Progenitor cell of endocrine pancreas (in vitro differentiated cells): ENCODE results near the gene ANKLE1. TPM values are rescaled to one million over a fixed set of nuclear protein-coding genes. Genes with fewer than 3 reads are reported as not detected.

ENCODE experiments used
- DNase-seq: peaks from one replicate; pipeline ENCODE4 v3.0.0; 2021; ENCODE audit warnings: low spot score; ENCODE audit not compliant: unreplicated experiment
- H3K27ac Mint-ChIP-seq: 2 replicates; pipeline ENCODE4 v1.8.0; 2021; ENCODE audit warnings: mild to moderate bottlenecking, moderate library complexity, mixed read lengths
- H3K27me3 Mint-ChIP-seq: 2 replicates; pipeline ENCODE4 v1.8.0; 2021; ENCODE audit warnings: mixed read lengths
- H3K36me3 Mint-ChIP-seq: 2 replicates; pipeline ENCODE4 v1.8.0; 2022; ENCODE audit warnings: mixed read lengths; ENCODE audit not compliant: insufficient read depth
- H3K4me1 Mint-ChIP-seq: 2 replicates; pipeline ENCODE4 v1.8.0; 2021; ENCODE audit warnings: low read depth, mixed read lengths
- H3K4me3 Mint-ChIP-seq: 2 replicates; pipeline ENCODE4 v1.8.0; 2021; ENCODE audit warnings: low read depth, mild to moderate bottlenecking, moderate library complexity, mixed read lengths
- H3K9me3 Mint-ChIP-seq: 2 replicates; pipeline ENCODE4 v1.8.0; 2021; ENCODE audit warnings: low read depth, mixed read lengths
- total RNA-seq: library from RNA; stranded (reverse); gene quantifications from 2 replicates; pipeline ENCODE4 v1.2.1, GENCODE V29; 2021
- TF ChIP-seq, protein P1 (sequence below): fragments of 200-600 bp; sonication (generic); IDR thresholded peaks from one replicate; pipeline ENCODE4 v1.5.0; 2021; ENCODE audit warnings: antibody characterized with exemption, mild to moderate bottlenecking; ENCODE audit not compliant: unreplicated experiment

Gene ANKLE1
- total RNA-seq, 1 donor from 2014 or later = 6.4 TPM

DNA sequence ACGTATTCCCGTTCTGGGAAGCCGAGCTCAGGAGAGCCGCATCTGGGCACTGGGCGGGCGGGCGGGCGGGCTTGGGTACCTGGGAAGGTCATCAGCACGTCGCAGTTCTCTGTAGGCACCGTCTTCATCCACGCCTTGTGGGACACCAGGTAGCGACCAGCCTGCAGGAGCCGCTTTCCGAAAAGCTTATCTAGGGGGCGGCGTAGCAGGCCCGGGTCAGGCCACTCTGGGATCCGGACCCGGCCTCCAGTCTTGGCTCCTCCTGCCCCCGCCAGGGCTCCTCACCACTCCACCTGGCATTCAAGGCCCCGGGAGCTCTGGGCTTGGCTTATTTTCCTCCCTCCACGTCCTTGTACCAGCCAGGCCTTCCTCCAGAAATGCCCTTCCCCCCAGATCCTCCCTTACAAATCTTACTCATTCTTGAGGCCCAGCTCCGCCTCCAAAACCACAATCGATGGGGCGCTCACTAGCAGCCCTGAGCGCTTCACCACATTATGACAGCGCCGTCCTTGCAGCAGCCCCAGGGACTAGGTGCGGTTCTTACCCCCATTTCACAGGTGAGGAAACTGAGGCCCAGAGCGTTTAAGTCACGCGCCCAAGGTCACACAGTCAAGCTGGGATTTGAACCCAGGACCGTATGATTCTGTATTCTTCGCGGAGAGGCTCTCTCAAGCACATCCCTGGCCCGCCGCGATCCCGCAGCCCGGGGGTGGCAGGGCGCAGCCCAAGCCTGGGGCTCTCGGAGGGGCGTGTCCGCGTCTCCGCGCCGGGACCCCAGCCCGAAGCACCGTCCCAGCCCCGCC lies 52.1 kb downstream of the ANKLE1 start:
- peaks cover 9% of the 10 kb centered on the region for H3K4me1 Mint-ChIP-seq
- TF ChIP-seq, protein P1, sequence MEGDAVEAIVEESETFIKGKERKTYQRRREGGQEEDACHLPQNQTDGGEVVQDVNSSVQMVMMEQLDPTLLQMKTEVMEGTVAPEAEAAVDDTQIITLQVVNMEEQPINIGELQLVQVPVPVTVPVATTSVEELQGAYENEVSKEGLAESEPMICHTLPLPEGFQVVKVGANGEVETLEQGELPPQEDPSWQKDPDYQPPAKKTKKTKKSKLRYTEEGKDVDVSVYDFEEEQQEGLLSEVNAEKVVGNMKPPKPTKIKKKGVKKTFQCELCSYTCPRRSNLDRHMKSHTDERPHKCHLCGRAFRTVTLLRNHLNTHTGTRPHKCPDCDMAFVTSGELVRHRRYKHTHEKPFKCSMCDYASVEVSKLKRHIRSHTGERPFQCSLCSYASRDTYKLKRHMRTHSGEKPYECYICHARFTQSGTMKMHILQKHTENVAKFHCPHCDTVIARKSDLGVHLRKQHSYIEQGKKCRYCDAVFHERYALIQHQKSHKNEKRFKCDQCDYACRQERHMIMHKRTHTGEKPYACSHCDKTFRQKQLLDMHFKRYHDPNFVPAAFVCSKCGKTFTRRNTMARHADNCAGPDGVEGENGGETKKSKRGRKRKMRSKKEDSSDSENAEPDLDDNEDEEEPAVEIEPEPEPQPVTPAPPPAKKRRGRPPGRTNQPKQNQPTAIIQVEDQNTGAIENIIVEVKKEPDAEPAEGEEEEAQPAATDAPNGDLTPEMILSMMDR = no peak
- no peak overlapping the region for H3K27ac Mint-ChIP-seq
- peak overlapping the region; percentile 79 for H3K4me3 Mint-ChIP-seq
- no peaks in the 10 kb centered on the region for H3K9me3 Mint-ChIP-seq
- DNase-seq = no peak
- peaks cover 16% of the 10 kb centered on the region for H3K36me3 Mint-ChIP-seq
- H3K27me3 Mint-ChIP-seq = peaks cover 12% of the 10 kb centered on the region

DNA sequence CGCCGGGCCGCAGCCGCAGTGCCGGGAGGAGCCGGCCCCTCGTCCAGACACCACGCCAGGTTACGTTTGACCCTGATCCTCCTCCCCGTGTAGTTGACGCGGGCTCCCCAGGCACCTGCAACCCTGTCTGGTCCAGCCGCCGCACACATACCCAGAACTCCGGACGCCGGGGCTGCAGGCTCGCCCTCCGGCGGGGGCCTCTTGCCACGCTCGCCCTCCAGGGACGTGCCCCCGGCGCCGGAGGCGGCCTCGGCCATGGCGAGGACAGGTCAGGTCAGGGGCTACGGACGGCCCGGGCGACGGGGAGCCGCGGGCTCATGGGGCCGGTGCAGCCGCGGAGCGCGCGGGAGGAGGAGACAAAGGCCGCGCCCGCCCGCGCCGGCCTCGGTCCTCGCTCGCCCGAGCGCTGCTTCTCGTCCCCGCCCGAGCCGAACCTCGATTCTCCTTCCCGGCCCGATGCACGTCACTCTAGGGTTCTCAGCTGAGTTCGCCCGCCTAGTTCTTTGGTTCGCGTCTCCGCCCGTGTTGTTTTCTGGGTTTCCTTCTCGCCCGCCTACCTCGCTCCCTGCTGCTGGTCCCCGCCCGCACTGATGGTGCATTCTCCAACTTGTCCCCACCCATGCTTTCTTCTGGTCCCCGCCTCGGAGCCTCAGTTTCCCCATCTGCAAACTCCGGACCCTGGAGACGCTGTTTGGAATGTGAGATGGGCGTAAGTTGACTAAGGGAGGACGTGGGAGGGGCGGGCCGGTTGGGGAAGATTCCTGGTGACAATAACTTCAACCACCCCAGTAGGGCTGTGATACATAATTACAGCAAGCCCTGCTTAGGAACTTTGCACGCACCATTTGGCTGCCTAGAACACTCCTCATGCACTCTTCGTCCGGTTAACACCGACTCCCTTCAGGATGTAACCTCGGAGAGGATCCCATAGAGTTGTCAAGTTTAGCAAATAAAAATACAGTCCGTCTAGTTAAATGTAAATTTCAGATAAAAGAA lies 53.0 kb downstream of the ANKLE1 start, which contains the start of gene ANO8:
Gene ANO8 (minus strand): TSS at position 442 of the 996 bp plus-strand sequence. CDS start 185 bp downstream, at position 257.
- H3K27me3 Mint-ChIP-seq = peaks cover 10% of the 10 kb centered on the region
- H3K4me3 Mint-ChIP-seq = peak within 1 kb of the TSS; percentile 79
- TF ChIP-seq, protein P1 = no peak
- H3K9me3 Mint-ChIP-seq = no peaks in the 10 kb centered on the region
- H3K27ac Mint-ChIP-seq = peak within 1 kb of the TSS; percentile 93
- peak; percentile 81 for DNase-seq
- peaks cover 9% of the 10 kb centered on the region for H3K4me1 Mint-ChIP-seq
- H3K36me3 Mint-ChIP-seq = peaks cover 17% of the 10 kb centered on the region

GRCh38 chr19:17335575-17335974 lies 53.9 kb downstream of the ANKLE1 start:
- H3K9me3 Mint-ChIP-seq = no peaks in the 10 kb centered on the region
- TF ChIP-seq, protein P1 = no peak
- no peak overlapping the region for H3K27ac Mint-ChIP-seq
- peaks cover 15% of the 10 kb centered on the region for H3K36me3 Mint-ChIP-seq
- DNase-seq = no peak
- peaks cover 9% of the 10 kb centered on the region for H3K4me1 Mint-ChIP-seq
- peak overlapping the region; percentile 73 for H3K4me3 Mint-ChIP-seq
- H3K27me3 Mint-ChIP-seq = peaks cover 4% of the 10 kb centered on the region

Other genes starting within 250 kb of the ANKLE1 start
- 17.7 and 21.7 TPM in 2 replicates for gene HAUS8, start 206.4 kb upstream of the ANKLE1 start, total RNA-seq
- gene MYO9B, start 206.1 kb upstream of the ANKLE1 start, total RNA-seq = 78.5 and 79.7 TPM in 2 replicates
- 23.6 and 27.2 TPM in 2 replicates for gene USE1, start 66.5 kb upstream of the ANKLE1 start, total RNA-seq
- gene OCEL1, start 55.7 kb upstream of the ANKLE1 start, total RNA-seq = 20.1 and 21.8 TPM in 2 replicates
- gene NR2F6, start 36.0 kb upstream of the ANKLE1 start, total RNA-seq = 134 and 150 TPM in 2 replicates
- gene USHBP1, start 17.2 kb upstream of the ANKLE1 start, total RNA-seq = 0.38 and 0.51 TPM in 2 replicates
- 93.4 and 113 TPM in 2 replicates for gene BABAM1, start 14.5 kb upstream of the ANKLE1 start, total RNA-seq
- 16.2 and 16.9 TPM in 2 replicates for gene ABHD8, start 21.5 kb downstream of the ANKLE1 start, total RNA-seq
- gene MRPL34, start 24.0 kb downstream of the ANKLE1 start, total RNA-seq = 54.0 and 54.4 TPM in 2 replicates
- 38.6 and 41.4 TPM in 2 replicates for gene DDA1, start 27.7 kb downstream of the ANKLE1 start, total RNA-seq
- 45.2 and 45.3 TPM in 2 replicates for gene ANO8, start 53.0 kb downstream of the ANKLE1 start, total RNA-seq
- 44.5 and 46.9 TPM in 2 replicates for gene GTPBP3, start 55.7 kb downstream of the ANKLE1 start, total RNA-seq
- gene PLVAP, start 95.4 kb downstream of the ANKLE1 start, total RNA-seq = 0.12 and 0.42 TPM in 2 replicates
- gene CCDC194, start 112.3 kb downstream of the ANKLE1 start, total RNA-seq = not detected in 2 replicates
- 0.60 and 0.67 TPM in 2 replicates for gene BST2, start 123.7 kb downstream of the ANKLE1 start, total RNA-seq
- gene MVB12A, start 138.1 kb downstream of the ANKLE1 start, total RNA-seq = 50.7 and 56.6 TPM in 2 replicates
- 3.6 and 4.5 TPM in 2 replicates for gene TMEM221, start 166.8 kb downstream of the ANKLE1 start, total RNA-seq
- gene NXNL1, start 179.0 kb downstream of the ANKLE1 start, total RNA-seq = not detected in 2 replicates
- gene SLC27A1, start 188.6 kb downstream of the ANKLE1 start, total RNA-seq = 16.7 and 19.8 TPM in 2 replicates
- gene PGLS, start 229.7 kb downstream of the ANKLE1 start, total RNA-seq = 102 and 107 TPM in 2 replicates